Tibial nerve (tissue), 3 donors: ENCODE data around the gene SDE2.

Experiments
- POLR2A ChIP-seq, 2 donors: fragments of 450-650 bp; IDR thresholded peaks; one replicate each; pipeline ENCODE4 v1.6.1; 2017; ENCODE audit warnings: antibody characterized with exemption in 2 of 2, mild to moderate bottlenecking in 2 of 2, moderate library complexity in 2 of 2
- TF ChIP-seq, protein P1 (sequence below), 5 experiments: fragments of 200-600 bp in 3 of 5; fragments of 450-650 bp in 2 of 5; sonication (generic) in 3 of 5; IDR thresholded peaks; one replicate each; pipeline ENCODE4 v1.5.1; 2016 to 2019; ENCODE audit warnings: antibody characterized with exemption in 5 of 5, mild to moderate bottlenecking in 3 of 5, moderate library complexity in 2 of 5

DNA sequence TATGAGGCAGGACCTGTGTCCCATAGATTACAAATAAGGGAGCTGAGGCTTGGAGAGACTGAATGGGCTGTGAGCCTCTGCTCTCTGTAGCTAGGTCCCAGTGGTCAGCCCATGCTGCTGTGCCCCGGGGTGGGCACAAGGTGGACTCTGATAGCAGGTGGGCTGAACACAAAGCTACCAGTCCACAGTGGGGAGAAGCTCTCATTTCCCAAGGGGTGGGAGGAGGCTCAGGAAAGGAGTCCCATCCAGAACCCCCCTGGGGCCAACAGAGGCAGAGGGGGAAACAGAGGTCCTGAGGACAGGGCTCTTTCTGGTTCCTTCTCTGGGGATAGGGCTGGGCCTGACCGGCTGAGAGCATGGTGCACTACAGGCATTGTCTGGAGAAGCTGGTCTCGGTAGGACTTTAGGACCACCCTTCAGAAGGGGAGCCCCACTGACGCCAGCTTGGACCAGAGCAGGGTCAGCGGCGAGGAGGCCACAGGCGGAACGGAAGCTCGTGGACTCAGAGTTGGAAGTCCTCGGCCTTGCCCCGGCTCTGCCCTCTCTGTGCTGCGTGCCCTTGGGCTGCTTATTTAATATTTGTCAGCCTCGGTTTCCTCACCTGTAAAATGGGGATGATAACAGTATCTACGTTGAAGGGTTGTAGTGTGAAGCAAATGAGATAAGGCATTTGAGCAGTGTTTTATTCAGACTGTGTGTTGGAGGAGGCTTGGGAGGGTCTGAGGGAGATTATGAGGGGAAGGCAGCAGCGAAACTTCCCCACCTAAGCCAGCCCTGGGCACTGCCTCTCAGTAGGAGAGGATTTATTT, 26.6 kb downstream of the SDE2 start:
- TF ChIP-seq, protein P1, sequence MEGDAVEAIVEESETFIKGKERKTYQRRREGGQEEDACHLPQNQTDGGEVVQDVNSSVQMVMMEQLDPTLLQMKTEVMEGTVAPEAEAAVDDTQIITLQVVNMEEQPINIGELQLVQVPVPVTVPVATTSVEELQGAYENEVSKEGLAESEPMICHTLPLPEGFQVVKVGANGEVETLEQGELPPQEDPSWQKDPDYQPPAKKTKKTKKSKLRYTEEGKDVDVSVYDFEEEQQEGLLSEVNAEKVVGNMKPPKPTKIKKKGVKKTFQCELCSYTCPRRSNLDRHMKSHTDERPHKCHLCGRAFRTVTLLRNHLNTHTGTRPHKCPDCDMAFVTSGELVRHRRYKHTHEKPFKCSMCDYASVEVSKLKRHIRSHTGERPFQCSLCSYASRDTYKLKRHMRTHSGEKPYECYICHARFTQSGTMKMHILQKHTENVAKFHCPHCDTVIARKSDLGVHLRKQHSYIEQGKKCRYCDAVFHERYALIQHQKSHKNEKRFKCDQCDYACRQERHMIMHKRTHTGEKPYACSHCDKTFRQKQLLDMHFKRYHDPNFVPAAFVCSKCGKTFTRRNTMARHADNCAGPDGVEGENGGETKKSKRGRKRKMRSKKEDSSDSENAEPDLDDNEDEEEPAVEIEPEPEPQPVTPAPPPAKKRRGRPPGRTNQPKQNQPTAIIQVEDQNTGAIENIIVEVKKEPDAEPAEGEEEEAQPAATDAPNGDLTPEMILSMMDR (IDR thresholded peaks at IDR 0.05), result no peak
- TF ChIP-seq POLR2A (IDR thresholded peaks at IDR 0.05), result no peak
